ENCODE data around the gene FNDC3B.

The FNDC3B gene

DNA sequence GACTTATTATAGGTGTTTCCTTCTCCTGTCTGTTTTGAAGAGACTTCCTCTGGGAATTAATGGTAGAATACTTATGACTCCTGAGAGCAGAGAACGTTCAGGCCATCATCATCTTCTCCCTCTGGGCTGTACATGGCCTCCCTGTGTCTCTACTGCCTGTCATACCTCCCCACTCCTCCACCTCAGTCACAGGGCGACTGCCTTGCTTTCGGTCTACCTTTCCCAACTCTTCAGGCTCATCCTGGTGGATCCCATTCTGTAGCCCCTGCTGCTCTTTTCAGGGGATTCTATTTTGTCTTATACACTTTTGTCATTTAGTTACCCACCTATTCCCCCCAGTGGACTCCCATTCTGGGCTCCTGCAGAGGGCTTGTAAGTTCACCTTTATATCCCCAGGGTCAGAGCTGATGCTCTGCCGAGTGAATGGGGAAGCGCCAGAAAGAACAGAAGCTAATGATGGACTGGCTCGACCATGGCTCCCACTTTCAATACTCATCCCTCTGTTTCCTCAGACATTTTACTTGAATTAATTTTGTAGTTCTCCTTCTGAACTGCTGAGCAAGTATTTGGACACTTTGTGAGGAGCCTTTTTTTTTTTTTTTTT, 28.6 kb downstream of the FNDC3B start:
- no peak for DNase-seq
- intact Hi-C loops (cut with DNase I), result no loop called here

DNA sequence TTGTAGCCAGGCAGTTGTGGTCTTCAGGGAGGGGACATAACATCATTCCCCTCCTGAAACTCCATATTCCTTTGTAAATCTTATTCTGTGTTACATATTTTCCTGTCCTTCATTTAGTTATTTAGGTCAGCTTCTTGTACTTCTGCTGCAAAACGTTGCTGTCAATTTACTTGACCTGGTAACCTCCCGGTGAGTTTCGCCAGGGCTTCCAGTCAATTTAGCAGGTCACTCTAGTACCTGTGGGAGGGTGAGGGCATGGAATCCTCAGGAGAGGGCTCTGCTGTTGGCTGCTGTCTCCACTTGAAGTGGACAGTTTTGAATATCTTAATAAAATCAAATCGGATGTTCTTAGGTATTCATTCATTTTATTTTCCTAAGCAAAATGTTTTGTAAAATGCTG, 29.6 kb downstream of the FNDC3B start:
- DNase-seq, result no peak
- intact Hi-C loops (cut with DNase I), result no loop called here

DNA sequence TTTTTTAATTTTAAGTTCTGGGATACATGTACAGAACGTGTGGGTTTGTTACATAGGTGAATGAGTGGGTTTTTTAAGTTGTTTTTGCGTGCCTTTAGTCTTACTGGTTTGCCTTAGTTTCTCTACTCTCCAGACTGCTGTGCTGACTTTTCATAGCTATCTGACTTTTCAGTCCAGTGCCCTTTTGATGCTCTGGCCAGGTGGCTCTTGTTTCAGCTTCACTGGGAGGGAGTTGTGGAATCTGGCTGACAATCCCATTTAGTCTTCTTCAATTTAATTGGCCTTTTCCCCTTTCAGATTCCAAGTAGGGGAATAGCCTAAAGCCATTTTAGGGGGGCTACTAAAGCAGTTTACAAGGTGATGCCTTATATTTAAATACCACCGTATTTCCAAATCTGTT, 30.1 kb downstream of the FNDC3B start:
- intact Hi-C loops (cut with DNase I), result no loop called here
- DNase-seq, result no peak

DNA sequence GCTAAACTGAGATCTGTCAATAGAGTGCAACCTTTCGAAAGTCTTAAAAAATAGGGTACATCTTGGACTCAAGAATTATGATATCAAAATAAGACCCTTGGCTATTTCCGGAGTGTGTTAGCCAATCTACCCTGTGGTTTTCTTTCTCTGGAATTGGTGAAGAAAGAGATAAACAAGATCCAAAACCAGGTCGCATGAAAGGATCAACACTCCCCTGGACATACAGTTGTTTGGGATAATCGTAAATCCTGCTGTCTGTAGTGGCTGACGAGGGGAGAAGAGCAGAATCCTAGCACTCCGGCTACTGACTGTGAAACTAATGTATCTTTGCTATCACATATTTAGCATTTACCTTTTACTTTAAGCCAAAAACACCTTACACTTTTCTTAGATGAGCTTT, 30.9 kb downstream of the FNDC3B start:
- DNase-seq, result no peak
- intact Hi-C loops (cut with DNase I), result no loop called here

DNA sequence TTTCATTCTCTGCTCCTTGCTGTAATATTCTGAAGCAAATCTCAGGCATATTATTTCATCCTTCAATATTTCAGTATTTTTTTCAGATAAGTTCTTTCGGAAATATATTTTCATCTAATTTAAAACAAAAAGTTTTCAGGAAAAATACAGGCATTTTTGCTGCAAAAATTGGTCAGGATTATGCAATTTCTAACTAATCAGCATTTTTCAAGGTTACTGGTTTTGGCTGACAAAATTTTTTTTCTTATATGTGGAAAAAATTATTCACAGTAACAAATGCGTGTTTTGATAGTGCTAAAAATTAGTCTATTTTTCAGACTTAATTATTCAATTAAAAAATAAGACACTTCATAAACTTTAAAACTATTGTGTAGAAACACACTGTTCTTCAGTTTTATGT, 31.4 kb downstream of the FNDC3B start:
- DNase-seq, result no peak
- intact Hi-C loops (cut with DNase I), result no loop called here

DNA sequence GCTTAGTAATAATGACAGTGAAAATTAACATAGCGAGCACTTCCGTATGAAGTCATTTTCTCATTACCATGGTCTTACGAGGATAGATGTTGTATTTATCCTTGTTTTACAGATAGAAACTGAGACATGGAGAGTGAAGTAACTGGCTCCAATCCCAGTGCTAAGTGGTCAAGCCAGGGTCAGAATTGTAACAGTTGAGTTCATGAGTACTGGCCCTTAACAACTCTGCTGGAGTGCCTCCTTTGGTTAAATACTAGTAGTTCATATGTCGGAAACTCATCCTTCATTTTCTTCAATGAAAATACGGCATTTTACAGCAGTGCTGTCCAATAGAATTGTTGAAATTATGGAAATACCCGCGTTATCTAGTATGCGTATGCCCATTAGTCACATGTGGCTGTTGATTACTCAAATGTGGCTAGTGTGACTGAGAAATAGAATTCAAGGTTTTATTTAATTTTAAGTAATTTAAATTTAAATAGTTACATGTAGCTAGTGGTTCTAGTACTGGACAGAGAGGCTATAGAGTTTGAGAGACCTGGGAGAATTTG, 32.5 kb downstream of the FNDC3B start:
- DNase-seq, result no peak
- intact Hi-C loops (cut with DNase I), result no loop called here

DNA sequence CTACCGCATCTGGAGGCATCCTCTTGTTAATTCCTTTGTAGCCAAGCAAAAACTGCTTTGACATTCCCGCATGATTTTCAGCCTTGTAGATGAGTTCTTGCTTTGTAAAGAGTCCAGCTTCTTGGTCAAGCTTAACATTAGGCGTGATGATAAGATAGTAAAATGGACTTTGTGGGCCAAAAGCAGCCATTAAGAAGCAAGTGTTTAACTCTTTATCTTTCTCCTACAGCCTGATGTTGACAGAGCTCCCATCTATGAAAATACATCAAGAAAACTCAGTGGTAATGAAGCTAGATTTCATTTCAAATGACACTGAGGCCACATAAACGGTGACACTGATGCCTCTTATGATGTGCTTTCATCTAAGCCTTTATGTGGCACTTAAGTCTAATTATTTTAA, 33.2 kb downstream of the FNDC3B start:
- no peak for DNase-seq
- intact Hi-C loops (cut with DNase I), result no loop called here

DNA sequence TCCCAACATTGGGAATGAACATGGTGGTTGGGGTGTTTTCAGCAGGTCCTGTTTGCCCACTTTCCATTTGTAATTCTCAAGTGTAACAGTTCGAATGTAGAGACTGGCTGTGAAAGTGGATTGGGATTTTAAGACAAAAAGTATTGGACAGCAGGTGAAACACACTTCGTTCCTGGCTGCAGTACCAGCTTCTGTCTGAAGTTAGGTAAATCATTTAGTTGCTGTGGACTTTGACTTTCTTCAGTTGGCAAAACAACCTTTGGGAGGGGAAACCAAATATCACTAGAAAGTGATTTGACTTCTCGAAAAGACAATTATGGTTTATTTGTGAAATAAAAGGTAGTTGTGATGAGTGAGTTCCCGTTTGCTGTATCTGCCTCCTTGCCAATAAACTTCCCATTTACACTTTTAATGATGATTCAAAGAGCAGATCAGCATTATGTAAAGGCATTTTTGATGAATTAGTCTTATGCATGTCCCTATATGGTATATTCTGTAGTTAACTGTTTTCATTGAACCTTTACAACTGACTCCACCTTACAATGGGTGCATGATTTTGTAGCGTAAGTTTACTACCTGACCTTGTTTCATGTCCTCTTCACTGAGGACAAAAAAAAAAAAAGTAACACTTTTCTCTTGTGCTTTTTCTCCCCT, 34.0 kb downstream of the FNDC3B start:
- no peak for DNase-seq
- intact Hi-C loops (cut with DNase I), result no loop called here

DNA sequence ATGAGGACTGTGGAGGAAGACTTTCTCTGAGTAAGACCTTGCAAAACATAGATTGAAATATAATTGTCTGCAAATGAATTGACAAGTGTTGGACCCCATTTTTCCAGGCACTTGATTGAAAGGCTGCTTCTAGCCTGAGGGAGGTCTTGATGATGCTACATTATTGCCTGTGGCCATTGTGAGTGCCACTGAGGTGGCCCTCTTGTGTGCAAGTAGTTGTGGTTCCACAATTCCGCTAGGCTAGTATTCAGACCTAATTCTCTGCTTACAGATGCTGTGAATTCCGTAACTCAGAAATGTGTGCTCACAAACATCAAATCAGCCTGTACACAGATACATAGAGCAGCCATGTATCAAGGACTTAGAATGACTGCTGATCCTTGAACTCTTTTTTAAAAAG, 34.7 kb downstream of the FNDC3B start:
- no peak for DNase-seq
- intact Hi-C loops (cut with DNase I), result no loop called here

DNA sequence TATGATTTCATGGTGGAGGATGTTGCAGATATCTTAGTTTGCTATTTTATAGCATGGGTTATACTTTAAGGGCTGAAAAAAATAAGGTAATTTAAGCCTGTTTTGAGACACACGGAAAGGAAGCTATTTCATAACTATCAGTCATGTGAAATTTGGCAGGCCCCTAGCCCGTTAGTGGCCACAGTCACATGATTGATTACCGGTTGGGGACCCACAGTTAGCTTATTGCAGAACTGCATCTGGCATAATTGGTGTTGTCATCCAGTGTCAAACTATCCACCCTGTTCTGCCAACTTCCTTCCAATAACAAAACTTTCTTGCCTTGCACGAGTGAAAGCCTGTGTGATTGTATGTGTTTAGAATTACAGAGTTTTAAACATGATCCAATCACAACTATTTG, 35.2 kb downstream of the FNDC3B start:
- no peak for DNase-seq
- intact Hi-C loops (cut with DNase I), result no loop called here

DNA sequence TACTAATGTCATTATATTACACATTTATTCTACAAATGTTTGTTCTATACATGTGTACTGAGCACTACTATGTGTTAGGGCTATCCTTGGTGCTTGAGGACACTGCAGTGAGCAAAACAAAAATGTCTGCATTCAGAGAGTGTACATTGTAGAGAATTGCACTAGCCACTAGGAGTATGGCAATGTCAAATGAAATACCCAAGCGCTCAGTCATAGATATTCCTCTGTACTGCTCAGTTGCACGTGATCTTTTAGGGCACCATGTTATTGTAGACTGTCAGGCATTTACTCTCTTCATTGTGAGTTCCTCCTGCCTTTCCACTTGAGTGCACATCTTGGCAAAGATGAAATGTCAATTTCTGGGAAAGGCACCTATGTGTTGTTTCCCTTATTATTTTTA, 36.8 kb downstream of the FNDC3B start:
- intact Hi-C loops (cut with DNase I), result no loop called here
- DNase-seq, result no peak

DNA sequence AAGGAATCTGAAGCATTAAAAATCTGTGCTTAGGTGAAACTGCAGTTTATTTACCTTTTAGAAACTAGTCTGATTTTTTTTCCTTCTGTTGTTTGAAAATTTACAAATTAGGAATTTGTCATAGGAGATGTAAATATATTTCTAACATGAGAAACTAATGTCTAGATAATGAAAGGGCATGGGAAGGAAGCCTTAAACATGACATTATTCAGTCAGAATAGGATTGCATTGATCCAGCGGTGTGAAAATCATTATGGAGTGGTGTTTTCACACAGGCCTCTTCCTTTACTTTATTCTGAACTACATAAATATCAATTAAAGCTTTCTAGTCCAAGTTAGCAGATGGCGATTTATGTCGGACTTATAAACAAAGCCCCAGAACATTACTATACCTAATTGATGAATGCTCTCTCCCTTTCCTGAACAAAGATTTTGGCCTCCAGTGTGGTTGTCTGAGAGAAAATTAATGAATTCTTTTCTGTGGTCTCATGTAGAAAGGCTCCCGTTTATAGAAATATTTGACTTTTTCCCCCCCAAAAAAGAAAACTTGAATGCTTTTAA, 37.9 kb downstream of the FNDC3B start:
- intact Hi-C loops (cut with DNase I), result no loop called here
- DNase-seq, result no peak

DNA sequence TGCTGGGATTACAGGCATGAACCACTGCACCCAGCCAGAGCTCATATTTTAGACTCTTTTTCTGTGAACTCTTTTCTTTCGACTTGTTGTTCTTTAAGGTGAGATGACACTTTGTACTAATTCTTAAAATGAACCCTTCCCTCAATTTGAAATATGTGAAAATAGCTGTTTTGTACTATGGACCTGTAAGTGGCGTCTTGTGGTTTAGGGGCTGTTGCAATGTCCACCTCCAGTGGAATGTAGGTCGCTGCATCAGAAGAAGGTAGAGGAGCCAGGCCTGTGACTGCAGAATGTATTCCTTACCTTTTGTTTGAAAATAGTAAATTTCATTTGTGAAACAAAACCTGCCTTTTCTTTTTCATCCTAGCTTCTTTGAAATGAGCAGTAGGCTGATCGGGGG, 38.9 kb downstream of the FNDC3B start:
- intact Hi-C loops (cut with DNase I), result no loop called here
- no peak for DNase-seq

DNA sequence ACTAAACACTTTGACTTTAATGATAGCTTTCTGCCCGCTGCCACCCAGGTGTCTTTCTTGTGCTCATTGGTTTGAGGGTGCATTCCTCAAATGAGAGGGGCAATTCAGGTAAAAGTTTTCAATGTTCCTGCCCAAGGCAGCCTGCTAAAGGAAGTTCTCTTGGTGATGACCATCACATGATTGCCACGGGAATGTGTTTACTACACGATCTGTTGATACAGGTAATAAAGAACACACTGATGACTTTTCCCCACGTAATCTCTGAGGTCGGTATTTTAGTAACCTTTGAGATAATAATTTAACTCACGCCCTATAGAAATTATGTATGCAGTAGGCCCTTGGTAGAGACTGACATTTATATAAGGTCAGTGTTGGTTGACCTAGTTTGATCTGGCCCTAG, 39.3 kb downstream of the FNDC3B start:
- intact Hi-C loops (cut with DNase I), result no loop called here
- DNase-seq, result no peak

DNA sequence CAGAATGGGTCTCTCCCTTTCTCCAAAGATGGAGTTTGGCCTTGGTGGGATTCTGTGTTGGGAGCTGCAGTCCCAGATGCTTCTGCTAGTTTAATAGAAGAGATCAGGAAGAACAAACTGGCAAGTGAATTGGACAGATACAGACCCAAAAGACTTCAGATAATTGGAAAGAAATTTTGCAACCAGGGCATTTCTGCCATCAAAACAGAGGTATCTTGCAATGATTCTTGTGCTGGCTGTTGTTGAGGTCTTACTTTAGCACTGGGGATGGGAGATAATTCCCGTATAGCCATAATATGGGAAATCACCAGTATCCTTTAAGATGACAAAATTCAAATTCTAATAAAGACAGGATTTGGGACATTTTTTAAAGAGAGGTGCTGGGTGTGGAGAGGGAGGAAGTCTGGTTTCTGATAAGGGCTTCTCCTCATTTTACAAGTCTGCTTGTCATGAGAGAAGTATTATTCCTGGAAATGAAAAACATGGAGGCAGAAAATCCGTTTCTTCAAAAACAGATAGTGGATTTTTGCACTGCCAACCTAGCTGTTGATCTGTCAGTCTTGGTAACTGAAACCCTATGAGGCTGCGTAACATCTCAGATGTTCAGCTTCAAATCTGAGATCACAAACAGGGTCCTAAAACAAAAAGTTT, 40.1 kb downstream of the FNDC3B start:
- intact Hi-C loops (cut with DNase I), result no loop called here

DNA sequence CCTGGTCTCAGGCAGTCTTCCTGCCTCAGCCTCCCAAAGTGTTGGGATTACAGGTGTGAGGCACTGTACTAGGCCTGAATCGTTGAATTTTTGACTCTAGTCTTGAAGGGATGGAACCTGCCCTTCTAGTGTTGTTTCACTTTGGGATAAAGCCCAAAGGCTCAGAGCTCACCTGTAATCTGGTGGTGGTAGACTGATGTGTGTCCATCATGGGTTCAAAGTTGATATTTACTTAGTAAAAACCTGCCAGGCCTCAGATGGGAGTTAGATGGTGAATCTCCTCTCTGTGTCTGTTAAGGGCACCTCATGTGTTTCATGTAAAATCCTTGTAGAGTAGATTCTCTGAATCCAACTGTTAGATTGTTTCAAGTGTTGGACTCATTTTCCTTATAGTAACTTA, 41.1 kb downstream of the FNDC3B start:
- no peak for DNase-seq
- intact Hi-C loops (cut with DNase I), result no loop called here

More for the DNA sequence above, 40.1 kb downstream of the FNDC3B start:
- DNase-seq, result no peak

DNA sequence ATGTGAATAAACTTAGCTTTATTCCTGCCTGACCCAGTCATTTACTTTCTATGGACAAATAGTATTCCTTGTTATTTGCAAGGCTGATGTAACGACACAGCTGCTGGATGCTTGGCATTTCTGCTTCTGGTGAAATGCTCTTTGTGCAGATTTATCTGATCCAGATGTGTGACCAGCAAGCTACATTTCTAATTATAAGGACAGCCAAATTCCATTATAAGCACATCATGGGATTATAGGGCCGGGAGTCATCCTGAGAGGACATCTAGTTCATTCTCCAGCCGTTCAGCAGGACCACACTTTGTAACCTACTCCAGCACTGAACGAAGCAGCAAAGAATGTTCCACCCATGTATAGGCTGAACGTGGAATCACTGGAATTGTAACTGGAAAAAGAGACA, 42.9 kb downstream of the FNDC3B start:
- DNase-seq, result peak in 3 of 42 donors; percentile 17 to 45 (median 24)
- intact Hi-C loops (cut with DNase I), result no loop called here

DNA sequence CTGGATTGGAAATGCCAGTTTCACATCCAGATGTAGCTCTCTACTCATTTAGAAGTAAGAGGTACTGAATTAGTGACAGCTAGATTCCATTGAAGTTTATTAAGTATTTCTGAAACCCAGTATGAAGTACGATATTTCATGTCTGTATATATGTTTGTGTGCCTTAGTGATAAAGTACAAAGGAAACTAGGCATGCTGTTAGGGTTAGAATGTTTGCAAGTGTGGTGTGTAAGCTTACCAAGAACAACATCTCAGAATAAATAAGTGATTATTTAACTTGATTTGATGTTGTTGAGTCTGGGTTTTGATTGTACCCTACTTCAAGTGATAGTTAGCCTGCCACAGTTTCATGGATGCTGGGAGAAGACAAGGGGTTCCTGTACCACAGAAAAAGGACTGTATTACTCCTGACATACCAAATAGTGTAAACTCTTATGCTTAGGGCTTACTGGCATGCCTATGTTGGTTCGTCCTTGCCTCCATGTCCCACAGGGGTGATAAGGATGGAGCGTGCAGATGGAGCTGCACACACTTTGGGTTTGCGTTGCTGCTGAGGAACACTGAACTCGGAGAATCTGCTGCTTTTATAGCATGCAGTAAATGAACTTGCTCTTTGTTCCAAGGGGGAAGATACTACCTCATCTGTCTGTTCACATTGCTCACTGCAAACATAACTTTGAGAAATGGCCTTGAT, 43.6 kb downstream of the FNDC3B start:
- intact Hi-C loops (cut with DNase I), result no loop called here
- no peak for DNase-seq

DNA sequence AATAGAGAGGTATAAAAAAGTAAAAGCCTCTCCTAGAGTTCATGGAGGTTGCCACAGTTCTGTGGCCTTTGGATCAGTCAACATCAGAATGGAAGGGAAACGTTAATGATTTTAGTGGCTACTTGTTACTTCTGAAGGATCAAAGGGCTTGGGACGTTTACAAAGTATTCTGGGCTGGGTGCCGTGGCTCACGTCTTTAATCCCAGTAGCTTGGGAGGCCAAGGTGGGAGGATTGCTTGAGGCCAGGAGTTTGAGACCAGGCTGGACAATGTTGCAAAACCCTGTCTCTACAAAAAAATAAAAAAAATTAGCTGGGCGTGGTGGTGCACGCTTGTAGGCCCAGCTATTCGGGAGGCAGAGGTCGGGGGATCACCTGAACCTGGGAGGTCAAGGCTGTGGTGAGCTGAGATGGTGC, 44.6 kb downstream of the FNDC3B start:
- no peak for DNase-seq
- intact Hi-C loops (cut with DNase I), result no loop called here

Measured in head of caudate nucleus (tissue), 42 donors.